ENCODE measurements around the gene PGAM2. TPM values are rescaled to one million over a fixed set of nuclear protein-coding genes. Genes with fewer than 3 reads are reported as not detected.

PGAM2 gene
- total RNA-seq, 2 donors from 2014 or later, result 1.6 to 2.1 TPM

Small RNA genes within 50 kb of the gene (microRNA-seq; reads per million reads assigned to microRNA genes)
- gene MIR6837 (ENCODE audit: borderline microRNAs expressed in 2 of 2) (0 to 0.97 reads per million in 2 donors), gene MIR6838 (ENCODE audit: borderline microRNAs expressed in 2 of 2) (0.97 to 1.3 reads per million in 2 donors)

Other genes starting within 250 kb of the PGAM2 start
- gene MRPS24, start 196.1 kb downstream of the PGAM2 start, total RNA-seq, result 10 to 100 TPM; 58.0 to 59.9 TPM
- 10 to 100 TPM; 27.9 to 37.5 TPM for gene URGCP, start 159.0 kb downstream of the PGAM2 start, total RNA-seq
- 10 to 100 TPM; 23.7 to 33.0 TPM for gene UBE2D4, start 139.1 kb downstream of the PGAM2 start, total RNA-seq
- gene SPDYE1, start 67.7 kb downstream of the PGAM2 start, total RNA-seq, result not detected
- 10 to 100 TPM; 82.8 to 91.0 TPM for gene DBNL, start 20.9 kb downstream of the PGAM2 start, total RNA-seq
- 10 to 100 TPM in 1 of 2 donors, 1 to 10 TPM in 1; 9.4 to 16.9 TPM for gene POLM, start 17.0 kb upstream of the PGAM2 start, total RNA-seq
- gene AEBP1, start 38.8 kb upstream of the PGAM2 start, total RNA-seq, result 100 to 1,000 TPM; 783 to 919 TPM
- 10 to 100 TPM; 39.9 to 60.0 TPM for gene POLD2, start 58.0 kb upstream of the PGAM2 start, total RNA-seq
- gene MYL7, start 75.8 kb upstream of the PGAM2 start, total RNA-seq, result 1 to 10 TPM in 1 of 2 donors, not detected in 1; 1.4 TPM
- gene GCK, start 123.9 kb upstream of the PGAM2 start, total RNA-seq, result under 1 TPM; 0.51 to 0.81 TPM
- 10 to 100 TPM; 56.7 to 71.8 TPM for gene YKT6, start 135.4 kb upstream of the PGAM2 start, total RNA-seq